HG02610 (cell line): ENCODE data around the gene AGBL5.

Source experiments
- ATAC-seq: cut with Tn5 transposase; IDR thresholded peaks from one replicate; pipeline ENCODE4 v1.9.1; 2021; ENCODE audit warnings: mild to moderate bottlenecking, moderate library complexity; ENCODE audit not compliant: unreplicated experiment

The AGBL5 gene

GRCh38 chr2:27086724-27087593 lies 35.5 kb downstream of the AGBL5 start, which contains the start of gene KHK:
Gene KHK, plus strand, starts transcription at chr2:27086772. Its CDS starts 488 bp downstream, at chr2:27087260.
- ATAC-seq, result peak; percentile 12

DNA sequence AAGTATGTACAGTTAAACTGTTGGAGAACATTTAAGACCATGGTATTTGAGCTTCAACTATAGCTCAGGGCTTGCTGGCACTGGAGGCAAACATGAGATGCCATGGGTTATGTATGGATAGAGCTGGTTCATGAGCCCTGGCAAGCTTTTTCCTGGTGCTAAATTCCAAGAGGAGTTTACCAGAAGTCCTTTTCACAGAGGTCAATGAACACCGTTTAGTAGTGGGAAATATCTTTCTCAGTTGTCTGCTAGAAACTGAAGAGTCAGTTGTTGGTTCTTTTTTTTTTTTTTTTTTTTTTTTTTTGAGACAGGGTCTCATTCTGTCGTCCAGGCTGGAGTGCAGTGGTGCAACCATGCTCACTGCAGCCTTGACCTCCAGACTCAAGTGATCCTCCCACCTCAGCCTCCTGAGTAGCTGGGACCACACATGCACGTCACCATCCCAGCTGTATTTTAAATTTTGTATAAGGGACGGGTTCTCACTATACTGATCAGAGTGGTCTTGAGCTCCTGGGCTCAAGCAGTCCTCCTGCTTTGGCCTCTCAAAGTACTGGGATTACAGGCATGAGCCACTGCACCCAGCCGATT lies 36.4 kb downstream of the AGBL5 start:
- ATAC-seq, result no peak

GRCh38 chr2:27088634-27089033 lies 37.2 kb downstream of the AGBL5 start:
- ATAC-seq, result no peak

- ATAC-seq, result no peak
Observed at GRCh38 chr2:27089111-27089954, 37.9 kb downstream of the AGBL5 start.

DNA sequence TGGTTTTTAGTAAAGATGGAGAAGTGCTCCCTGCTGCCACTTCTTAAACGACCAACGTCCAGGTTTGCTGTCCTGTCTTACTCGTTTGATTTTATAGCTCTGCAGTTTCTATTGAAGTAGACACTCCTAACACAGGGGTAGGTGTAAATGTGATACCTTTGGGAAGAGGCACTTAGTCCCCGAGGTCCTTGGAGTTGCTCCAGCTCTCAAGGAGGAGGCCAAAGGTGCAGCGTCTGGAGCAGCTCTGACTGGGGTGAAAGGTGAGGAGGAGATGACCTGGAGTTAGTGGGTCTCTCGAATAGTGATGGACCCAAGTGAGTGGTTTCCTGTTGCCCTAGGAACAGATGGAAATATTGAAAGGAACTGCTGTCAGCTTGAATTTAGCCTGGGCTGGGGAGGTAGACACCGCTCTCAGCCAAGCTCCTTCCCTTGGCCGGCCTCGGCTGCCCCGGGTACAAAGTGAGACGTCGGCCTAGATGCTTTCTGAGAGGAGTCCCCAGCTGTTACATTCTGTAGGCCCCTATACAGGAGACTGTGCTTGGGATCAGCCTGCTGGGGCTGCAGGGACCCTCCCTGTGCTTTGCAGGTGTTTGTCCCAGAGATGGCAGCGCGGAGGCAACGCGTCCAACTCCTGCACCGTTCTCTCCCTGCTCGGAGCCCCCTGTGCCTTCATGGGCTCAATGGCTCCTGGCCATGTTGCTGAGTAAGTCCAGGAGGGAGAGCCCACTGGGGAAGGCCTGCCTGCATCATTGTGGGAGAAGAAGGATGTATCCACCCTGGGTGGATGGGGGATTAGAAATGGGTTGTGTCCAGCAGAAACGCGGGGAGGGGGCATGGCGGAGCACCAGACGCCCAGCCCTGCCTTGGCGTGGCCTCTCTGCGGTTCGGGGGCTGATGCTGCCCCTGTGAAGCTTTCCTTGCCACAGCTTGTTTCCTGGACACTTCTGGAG lies 40.6 kb downstream of the AGBL5 start:
- no peak for ATAC-seq

DNA sequence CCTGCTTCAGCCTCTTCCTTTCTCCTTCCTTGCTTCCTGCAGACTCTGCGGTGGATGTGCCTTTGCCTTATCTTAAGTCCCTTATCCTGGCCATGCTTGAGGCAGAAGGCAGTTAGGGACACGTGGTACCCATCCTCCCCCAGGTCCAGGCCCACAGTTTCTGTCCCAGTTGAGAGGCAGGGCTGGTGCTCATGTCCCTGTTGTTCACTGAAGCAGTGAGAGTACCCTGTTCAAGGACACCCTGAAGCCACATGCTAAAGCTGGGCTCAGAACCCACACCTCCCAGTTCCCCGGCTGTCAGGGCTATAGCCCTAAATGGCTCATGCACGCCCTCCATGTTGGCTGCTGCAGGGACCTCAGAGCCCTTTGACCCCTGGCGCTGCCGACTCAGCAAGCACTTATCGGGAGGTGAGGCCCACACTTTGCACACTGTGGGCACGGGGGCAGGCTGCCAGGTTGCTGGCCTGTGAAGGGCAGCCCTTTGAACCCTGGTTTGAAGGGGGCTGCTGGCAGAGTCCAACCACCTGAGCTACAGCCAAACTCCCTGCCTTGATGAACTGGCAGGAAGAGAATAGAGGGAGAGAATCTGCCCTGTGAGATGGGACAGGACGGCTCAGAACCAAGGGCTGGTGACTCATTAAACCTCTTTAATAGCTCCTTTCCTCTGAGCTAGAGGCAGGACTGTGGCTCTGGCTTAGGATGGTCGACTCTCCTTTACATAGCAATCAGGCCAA lies 41.4 kb downstream of the AGBL5 start:
- ATAC-seq, result no peak

- ATAC-seq, result no peak
Observed at GRCh38 chr2:27093430-27094352, 42.2 kb downstream of the AGBL5 start.

DNA sequence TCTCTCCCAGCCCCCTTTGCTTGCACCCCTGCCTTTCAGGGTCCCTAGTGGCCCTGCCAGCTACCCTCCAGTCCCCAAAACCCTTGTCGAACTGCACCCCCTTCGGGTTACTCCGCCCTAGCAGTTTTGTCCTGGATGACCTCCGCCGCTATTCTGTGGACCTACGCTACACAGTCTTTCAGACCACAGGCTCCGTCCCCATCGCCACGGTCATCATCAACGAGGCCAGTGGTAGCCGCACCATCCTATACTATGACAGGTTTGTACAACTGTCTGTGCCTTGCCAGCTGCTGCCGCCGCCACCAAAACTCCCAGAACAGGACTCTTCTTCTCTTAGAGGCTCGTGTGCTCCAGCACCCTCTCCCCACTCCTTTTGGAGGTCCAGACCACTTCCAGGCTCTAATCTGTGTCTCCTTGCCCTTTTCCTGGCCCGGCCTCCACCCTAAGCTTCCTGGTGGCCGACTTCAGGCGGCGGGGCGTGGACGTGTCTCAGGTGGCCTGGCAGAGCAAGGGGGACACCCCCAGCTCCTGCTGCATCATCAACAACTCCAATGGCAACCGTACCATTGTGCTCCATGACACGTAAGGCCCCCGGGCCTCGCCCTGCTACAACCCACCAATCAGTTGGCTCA lies 43.0 kb downstream of the AGBL5 start:
- no peak for ATAC-seq

GRCh38 chr2:27095427-27095744 lies 43.9 kb downstream of the AGBL5 start:
- no peak for ATAC-seq

GRCh38 chr2:27095745-27096651 lies 44.5 kb downstream of the AGBL5 start:
- ATAC-seq, result peak; percentile 59

DNA sequence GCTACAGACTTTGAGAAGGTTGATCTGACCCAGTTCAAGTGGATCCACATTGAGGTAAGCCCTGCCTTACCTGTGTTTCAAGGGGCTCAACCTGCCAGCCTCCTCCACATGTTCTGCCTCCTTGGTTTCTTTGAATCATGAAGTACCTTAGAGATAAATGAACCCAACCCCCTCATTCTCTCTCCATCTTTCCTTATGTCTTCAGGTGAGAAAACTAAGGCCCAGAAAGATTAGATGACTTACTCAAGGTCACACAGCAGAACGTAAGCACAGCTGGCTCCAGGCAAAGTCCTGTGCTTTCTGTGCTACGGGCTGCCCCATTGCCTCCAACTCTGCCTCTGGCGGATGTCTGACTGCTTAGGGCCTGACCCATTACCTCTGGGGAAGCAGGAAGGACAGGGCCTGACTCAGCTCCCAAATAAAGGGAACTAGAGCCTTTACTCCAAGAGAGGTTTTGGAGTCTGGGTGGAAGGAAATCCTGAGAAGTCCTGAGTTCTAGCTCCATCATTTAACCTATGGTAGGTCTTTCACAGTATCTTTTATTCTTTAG lies 45.4 kb downstream of the AGBL5 start:
- no peak for ATAC-seq

GRCh38 chr2:27097341-27097740 lies 45.9 kb downstream of the AGBL5 start:
- no peak for ATAC-seq

DNA sequence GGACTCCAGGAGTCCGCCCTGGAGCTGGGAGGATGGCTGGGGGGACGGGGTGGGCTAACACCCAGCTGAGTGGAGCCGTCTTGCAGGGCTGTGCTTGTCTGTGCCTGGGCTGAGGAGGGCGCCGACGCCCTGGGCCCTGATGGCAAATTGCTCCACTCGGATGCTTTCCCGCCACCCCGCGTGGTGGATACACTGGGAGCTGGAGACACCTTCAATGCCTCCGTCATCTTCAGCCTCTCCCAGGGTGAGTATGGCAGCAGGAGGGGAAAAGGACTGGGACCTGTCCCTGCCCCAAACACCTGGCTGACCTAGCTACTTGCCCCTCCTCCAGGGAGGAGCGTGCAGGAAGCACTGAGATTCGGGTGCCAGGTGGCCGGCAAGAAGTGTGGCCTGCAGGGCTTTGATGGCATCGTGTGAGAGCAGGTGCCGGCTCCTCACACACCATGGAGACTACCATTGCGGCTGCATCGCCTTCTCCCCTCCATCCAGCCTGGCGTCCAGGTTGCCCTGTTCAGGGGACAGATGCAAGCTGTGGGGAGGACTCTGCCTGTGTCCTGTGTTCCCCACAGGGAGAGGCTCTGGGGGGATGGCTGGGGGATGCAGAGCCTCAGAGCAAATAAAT lies 48.0 kb downstream of the AGBL5 start:
- no peak for ATAC-seq

- no peak for ATAC-seq
Observed at GRCh38 chr2:27100036-27100435, 48.6 kb downstream of the AGBL5 start.

DNA sequence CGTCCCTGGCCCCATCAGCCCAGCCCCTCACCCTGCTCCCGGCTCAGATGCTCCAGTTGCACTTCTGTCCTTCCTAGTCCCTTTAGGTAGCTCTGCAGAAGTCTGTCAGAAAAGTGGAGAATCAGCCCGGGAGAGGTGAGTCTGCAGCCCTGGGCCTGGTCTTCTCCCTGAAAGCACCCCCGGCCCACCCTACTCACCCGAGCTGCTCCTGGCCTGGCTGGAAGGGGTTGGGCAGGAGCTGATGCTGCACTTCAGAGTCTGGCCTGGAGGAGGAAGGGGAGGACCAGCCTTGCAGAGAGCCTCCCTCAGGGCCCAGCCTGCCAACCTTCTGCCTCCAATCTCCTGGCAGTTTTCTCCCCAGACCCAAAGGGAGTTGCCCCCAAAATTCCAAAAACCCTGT lies 50.9 kb downstream of the AGBL5 start:
- ATAC-seq, result no peak

DNA sequence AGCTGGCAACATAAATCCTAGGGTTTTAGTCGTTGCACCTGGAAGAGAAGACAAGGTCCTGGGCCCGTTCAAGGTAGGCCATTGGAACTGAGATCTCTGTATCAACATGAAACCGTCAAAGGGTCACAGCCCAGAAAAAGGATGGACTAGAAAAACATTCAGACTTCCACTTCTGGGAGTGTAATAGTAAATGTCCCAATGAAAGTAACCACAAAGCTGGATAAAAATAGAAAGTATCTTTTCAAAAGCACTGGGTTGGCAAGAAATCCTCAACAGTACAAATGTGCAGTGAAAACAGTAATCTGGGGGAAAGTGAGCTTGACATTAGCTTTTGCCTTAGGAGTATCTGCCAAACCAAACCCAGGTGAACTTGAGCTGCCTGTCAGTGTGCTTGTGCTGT lies 54.5 kb downstream of the AGBL5 start:
- no peak for ATAC-seq

DNA sequence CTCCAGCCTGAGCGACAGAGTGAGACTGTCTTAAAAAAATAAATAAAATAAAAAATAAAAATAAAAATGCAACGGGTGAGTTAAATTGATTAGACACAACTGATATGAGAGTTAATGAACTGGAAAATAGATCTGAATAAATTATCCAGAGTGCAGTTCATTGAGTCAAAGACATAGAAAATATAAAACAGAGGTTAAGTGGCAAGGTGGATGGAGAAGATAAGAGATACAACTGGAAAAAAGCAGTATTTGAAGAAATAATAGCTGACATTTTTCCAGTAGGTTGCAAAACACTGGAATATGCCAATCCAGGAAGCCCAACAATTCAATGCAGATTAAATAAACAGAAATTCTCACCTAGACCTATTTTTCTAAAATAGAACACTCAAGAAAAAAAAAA lies 56.8 kb downstream of the AGBL5 start:
- ATAC-seq, result no peak
